ENCODE data around the gene PDE8B.

DNA sequence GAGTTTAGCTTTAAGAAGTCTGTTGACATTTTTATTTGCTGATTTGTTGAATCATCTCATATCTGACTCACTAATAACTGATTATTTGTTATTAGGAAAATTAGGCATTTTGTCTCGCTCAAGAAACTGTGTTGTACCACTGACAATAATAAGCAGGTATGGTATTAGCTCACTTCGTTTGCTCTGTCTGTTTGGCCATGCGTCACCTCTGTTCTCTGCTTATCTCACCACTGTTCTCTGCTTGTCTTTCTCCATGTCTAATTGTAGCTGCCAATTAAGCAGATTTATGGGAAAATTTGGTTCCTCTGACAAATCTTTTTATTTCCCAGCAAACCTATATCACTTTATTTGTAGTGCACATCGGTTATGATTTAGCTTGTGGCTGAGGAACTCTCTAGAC is 142.8 kb downstream of the PDE8B start:
- no peak for TF ChIP-seq POLR2AphosphoS5 (IDR thresholded peaks at IDR 0.05; ENCODE audit: low read depth, low read length)
- TF ChIP-seq, protein P1, sequence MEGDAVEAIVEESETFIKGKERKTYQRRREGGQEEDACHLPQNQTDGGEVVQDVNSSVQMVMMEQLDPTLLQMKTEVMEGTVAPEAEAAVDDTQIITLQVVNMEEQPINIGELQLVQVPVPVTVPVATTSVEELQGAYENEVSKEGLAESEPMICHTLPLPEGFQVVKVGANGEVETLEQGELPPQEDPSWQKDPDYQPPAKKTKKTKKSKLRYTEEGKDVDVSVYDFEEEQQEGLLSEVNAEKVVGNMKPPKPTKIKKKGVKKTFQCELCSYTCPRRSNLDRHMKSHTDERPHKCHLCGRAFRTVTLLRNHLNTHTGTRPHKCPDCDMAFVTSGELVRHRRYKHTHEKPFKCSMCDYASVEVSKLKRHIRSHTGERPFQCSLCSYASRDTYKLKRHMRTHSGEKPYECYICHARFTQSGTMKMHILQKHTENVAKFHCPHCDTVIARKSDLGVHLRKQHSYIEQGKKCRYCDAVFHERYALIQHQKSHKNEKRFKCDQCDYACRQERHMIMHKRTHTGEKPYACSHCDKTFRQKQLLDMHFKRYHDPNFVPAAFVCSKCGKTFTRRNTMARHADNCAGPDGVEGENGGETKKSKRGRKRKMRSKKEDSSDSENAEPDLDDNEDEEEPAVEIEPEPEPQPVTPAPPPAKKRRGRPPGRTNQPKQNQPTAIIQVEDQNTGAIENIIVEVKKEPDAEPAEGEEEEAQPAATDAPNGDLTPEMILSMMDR (IDR thresholded peaks at IDR 0.05): no peak
- no peak for TF ChIP-seq JUND (IDR thresholded peaks at IDR 0.05)

Data from SK-N-SH (cell line).